ENCODE measurements around the gene PGF.

Gene PGF

GRCh38 chr14:74911221-74911620, 44.2 kb downstream of the PGF start:
- H3K27me3 Mint-ChIP-seq (ENCODE audit: low read depth, poor library complexity) = peaks cover 2% of the 10 kb centered on the region
- DNase-seq = no peak
- H3K36me3 Mint-ChIP-seq (ENCODE audit: low read depth) = no peaks in the 10 kb centered on the region
- H3K4me1 Mint-ChIP-seq = peaks cover 29% of the 10 kb centered on the region
- no peaks in the 10 kb centered on the region for H3K9me3 Mint-ChIP-seq
- no peak overlapping the region for H3K4me3 Mint-ChIP-seq
- no peak for TF ChIP-seq CTCF (IDR thresholded peaks at IDR 0.05)
- H3K27ac Mint-ChIP-seq = no peak overlapping the region

DNA sequence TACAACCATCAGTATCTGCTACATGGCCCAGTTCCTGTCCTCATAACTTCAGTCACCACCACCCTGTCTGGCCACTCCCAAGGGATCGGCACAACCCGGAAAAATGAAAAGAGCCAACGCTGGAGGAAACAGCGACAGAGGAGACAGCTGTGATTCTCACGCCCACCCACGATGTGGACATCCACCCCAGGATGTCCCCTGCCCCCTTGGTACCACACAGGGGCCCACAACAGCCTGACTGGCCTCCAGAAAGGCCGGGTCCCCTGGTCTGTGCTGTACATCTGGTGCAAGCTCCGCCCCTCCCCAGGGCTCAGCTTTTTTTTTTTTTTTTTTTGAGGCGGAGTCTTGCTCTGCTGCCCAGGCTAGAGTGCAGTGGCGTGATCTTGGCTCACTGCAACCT, 44.8 kb downstream of the PGF start:
- peaks cover 29% of the 10 kb centered on the region for H3K4me1 Mint-ChIP-seq
- H3K4me3 Mint-ChIP-seq = no peak overlapping the region
- no peak overlapping the region for H3K27ac Mint-ChIP-seq
- no peak for TF ChIP-seq CTCF (IDR thresholded peaks at IDR 0.05)
- DNase-seq = no peak
- no peaks in the 10 kb centered on the region for H3K36me3 Mint-ChIP-seq (ENCODE audit: low read depth)
- no peaks in the 10 kb centered on the region for H3K27me3 Mint-ChIP-seq (ENCODE audit: low read depth, poor library complexity)
- no peaks in the 10 kb centered on the region for H3K9me3 Mint-ChIP-seq

DNA sequence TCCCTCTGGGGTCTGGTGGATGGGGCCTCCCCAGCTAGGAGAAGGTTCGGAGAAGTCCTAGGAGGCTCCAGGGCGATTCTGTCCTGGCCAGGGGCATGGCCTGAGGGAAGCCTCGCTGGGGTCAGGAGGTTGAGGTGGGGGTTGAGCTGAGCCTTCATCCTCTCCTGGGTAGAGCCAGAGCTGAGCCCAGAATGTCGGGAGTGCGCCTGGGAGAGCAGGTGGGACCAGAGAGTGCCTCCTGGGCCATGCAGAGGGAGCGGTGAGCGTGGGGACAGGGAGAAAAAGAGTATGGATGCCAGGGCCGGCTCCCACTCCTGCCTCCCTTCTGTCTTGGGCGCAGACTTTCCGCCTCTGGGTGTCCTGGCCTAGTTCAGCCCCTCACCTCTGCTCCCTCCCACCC, 45.5 kb downstream of the PGF start:
- Mint-ChIP-seq H3K9me3 (no peaks in the 10 kb centered on the region), H3K27me3 (ENCODE audit: low read depth, poor library complexity) (no peaks in the 10 kb centered on the region), H3K4me3 (no peak overlapping the region), H3K27ac (no peak overlapping the region), H3K36me3 (ENCODE audit: low read depth) (no peaks in the 10 kb centered on the region), H3K4me1 (peaks cover 29% of the 10 kb centered on the region)
- DNase-seq = no peak
- TF ChIP-seq CTCF (IDR thresholded peaks at IDR 0.05) = no peak

GRCh38 chr14:74909501-74909900, 45.9 kb downstream of the PGF start:
- Mint-ChIP-seq H3K9me3 (no peaks in the 10 kb centered on the region), H3K27ac (no peak overlapping the region), H3K27me3 (ENCODE audit: low read depth, poor library complexity) (no peaks in the 10 kb centered on the region), H3K36me3 (ENCODE audit: low read depth) (peaks cover 3% of the 10 kb centered on the region), H3K4me3 (no peak overlapping the region), H3K4me1 (peaks cover 29% of the 10 kb centered on the region)
- DNase-seq = no peak
- no peak for TF ChIP-seq CTCF (IDR thresholded peaks at IDR 0.05)

DNA sequence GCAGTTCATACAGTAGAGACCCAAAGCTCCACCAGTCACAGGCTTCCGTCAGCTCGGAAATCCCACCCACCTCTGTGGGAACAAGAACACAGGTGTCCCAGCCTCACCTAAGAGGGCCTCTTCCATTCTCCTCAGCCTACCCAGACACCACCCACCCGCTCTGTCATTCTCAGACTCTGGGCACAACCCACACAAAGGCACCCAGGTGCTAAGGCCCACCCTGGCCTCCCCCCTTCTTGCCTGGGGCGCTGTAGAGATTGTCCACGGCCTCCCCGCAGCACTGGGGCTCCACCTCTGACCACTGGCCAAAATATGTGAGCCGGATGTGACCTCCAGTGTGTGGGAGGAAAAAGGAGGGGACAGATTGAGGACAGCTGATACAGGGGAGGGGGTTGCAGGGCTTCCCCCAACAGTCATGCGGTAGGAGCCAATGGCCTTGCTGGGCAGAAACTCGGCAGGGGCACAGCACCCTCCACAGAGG, 46.5 kb downstream of the PGF start:
- peaks cover 9% of the 10 kb centered on the region for H3K36me3 Mint-ChIP-seq (ENCODE audit: low read depth)
- peak overlapping the region; percentile 77 for H3K27ac Mint-ChIP-seq
- no peaks in the 10 kb centered on the region for H3K9me3 Mint-ChIP-seq
- no peaks in the 10 kb centered on the region for H3K27me3 Mint-ChIP-seq (ENCODE audit: low read depth, poor library complexity)
- DNase-seq = no peak
- H3K4me3 Mint-ChIP-seq = no peak overlapping the region
- TF ChIP-seq CTCF (IDR thresholded peaks at IDR 0.05) = no peak
- H3K4me1 Mint-ChIP-seq = peaks cover 25% of the 10 kb centered on the region

- no peaks in the 10 kb centered on the region for H3K9me3 Mint-ChIP-seq
- peaks cover 29% of the 10 kb centered on the region for H3K4me1 Mint-ChIP-seq
- DNase-seq = no peak
- peaks cover 17% of the 10 kb centered on the region for H3K36me3 Mint-ChIP-seq (ENCODE audit: low read depth)
- H3K27ac Mint-ChIP-seq = peak overlapping the region; percentile 19
- no peak for TF ChIP-seq CTCF (IDR thresholded peaks at IDR 0.05)
- no peaks in the 10 kb centered on the region for H3K27me3 Mint-ChIP-seq (ENCODE audit: low read depth, poor library complexity)
- H3K4me3 Mint-ChIP-seq = no peak overlapping the region
These were observed 47.7 kb downstream of the PGF start for GRCh38 chr14:74907744-74908143.

Measured in nephron progenitor cell (in vitro differentiated cells).